Skin of body (tissue), 2 donors: ENCODE results near the gene KCNMB1. TPM values are rescaled to one million over a fixed set of nuclear protein-coding genes. Genes with fewer than 3 reads are reported as not detected.

ENCODE experiments used
- DNase-seq: peaks from one replicate; lab custom pipeline; 2025; lab: John Stamatoyannopoulos, UW
- total RNA-seq: library from RNA; depleted of rRNA; stranded (reverse); fragments of >200 nt; gene quantifications from one replicate; pipeline ENCODE4 v1.2.3, GENCODE V29; 2014

KCNMB1 gene
- total RNA-seq, 1 donor from 2014 or later: 0.20 TPM

DNA sequence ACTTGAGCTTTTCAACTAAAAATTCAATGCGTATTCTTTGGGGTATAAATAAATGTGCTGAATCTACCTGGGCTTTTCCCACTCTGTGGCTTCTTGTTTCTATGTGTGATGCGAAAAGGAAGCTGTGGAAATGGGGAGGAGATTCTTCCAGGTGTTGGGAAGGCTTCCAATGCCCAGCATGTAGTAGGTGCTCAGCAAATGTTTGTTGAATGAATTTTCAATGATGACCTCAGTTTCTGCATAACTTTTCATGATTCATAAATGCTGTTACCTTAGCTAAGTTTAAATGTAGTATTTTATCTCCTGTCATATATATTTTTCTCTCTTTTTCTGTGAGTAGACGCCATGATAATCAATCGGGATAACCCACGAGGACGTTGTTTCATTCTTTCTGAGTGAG lies 25.6 kb upstream of the KCNMB1 start:
- DNase-seq: no peak

GRCh38 chr5:170413897-170414296 lies 24.7 kb upstream of the KCNMB1 start:
- DNase-seq: no peak

- DNase-seq: no peak
These were observed 21.9 kb upstream of the KCNMB1 start for GRCh38 chr5:170411100-170411499.

DNA sequence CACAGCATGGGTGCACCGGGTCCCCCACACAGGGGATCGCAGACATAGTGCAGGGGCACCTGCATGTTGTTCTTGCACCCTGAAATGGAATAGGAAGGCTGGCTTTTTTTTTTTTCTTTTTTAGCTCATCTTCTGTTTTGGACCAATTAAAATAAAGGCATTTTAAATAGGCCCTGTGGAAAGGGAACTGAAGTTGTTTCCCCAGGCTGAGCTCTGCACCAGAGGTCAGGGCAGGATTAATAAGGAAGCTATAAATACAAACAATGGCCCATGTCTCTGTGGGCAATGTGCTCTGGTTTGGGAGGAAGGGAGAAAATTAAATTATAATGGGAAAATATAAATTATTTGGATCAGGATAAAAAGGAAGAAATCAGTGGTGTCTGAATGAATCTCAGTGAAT lies 21.2 kb upstream of the KCNMB1 start:
- DNase-seq: no peak

DNA sequence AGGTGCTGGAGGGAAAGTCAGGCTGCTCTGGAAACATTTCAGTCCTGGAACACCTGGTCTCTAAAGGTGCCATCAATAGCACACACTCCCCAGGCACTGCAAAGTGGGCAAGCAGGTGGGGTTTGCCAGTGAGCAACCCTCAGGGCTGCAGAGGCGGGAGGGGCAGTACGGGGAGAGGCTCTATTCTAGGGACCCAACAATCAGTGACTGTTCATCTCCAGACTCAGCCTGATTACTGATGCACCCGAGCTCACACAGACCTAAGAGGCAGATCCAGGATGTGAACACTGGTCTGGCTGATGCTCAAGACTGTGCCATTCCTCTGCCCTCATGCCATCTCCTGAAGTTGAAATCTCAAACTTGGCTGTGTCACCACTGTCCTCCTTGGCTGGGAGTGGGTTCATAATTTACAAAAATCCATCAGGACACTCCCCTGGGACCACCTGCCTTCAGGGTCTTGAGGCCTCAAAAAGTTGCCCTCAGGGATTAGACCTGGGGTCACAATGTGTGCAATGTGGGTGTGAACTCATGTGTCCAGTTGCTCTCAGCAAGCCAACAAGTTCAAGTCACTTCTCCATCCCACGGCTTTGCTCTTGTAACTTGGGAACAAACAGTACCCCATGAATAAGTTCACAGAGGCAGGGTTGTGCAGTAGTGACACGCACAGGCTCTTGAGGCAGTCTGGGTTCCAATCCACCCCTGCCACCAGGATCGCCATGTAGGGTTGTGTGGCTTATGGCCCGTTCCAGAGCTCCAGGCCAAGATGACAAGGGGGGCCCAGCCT lies 19.9 kb upstream of the KCNMB1 start:
- DNase-seq: no peak

DNA sequence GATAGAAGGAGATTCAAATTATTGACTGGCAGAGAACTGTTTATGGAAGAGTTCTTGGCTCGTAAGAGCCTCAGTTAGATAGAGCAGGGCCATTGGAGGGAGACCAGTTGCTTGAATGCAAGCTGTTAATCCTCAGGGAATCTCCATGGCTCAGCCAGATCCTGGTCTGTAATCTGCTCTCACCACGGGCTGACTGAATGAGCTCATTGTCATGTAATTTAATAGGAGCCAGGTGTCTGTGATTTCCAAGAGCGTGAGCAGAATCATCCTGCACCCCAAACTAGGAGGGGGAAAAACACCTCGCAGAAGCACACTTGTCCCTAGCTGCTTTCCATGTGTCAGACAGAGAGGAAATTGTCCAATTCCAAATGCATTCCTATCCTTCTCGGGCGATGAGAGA lies 19.1 kb upstream of the KCNMB1 start:
- DNase-seq: peak; percentile 21

GRCh38 chr5:170407062-170407461 lies 17.9 kb upstream of the KCNMB1 start:
- no peak for DNase-seq

- DNase-seq: no peak
These were observed 16.6 kb upstream of the KCNMB1 start for GRCh38 chr5:170405817-170406216.

DNA sequence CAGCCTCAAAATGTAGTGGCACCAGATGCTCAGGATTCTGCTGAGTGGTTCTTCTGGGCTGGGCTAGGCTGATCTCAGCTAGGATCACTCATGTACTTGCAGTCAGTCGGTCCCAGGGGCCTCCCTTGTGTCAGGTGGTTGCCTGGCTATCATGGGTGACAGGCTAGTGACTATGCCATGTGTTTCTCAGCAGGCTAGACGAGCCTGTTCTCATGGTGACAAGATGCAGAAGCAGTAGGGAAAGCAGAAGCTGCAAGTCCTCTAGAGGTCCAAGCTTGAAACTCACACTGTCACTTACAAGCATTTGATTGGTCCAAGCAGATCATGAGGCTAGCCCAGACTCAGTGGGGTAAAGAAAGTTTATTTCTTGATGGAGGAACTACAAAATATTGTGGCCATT lies 15.2 kb upstream of the KCNMB1 start:
- DNase-seq: no peak

GRCh38 chr5:170403675-170404074 lies 14.5 kb upstream of the KCNMB1 start:
- no peak for DNase-seq

DNA sequence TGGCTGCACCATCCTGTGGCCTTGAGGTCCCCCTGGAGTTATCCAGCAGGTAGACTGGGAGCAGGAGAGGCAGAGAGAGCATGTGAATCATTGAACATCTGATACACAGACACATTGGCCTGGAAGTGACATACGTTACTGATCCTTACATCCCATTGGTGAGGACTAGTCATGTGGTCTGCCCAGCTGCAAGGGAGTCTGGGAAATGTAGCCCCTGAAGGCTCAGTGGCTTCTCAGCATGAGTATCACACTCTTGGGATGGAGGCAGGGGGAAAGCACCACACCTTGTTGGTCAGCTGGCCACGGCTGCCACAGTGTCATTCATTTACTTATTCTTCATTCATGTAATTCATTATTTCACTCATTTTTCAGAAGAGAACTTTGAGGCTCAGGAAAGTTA lies 13.3 kb upstream of the KCNMB1 start:
- no peak for DNase-seq

DNA sequence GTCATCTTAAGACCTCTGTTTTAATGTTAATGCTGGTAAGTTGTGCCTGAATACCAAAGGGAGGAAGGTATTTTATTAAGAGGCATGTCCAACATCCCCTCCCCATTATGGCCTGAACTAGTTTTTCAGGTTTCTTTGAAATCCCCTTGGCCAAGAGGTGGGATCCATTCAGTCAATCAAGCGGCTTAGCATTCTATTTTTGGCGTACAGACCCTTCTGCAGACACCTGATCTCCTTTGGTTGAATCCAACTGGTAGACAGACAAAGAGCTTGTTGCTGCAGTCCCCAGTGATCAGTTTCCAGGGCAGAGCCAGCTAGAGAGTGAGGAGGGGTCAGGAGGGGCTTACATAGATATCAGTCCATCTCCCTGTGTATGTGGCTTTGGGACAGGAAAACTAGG lies 7.9 kb upstream of the KCNMB1 start:
- DNase-seq: no peak

- no peak for DNase-seq
These were observed 4.8 kb upstream of the KCNMB1 start for GRCh38 chr5:170393958-170394357.

- DNase-seq: no peak
These were observed 4.1 kb upstream of the KCNMB1 start for GRCh38 chr5:170393235-170393634.

DNA sequence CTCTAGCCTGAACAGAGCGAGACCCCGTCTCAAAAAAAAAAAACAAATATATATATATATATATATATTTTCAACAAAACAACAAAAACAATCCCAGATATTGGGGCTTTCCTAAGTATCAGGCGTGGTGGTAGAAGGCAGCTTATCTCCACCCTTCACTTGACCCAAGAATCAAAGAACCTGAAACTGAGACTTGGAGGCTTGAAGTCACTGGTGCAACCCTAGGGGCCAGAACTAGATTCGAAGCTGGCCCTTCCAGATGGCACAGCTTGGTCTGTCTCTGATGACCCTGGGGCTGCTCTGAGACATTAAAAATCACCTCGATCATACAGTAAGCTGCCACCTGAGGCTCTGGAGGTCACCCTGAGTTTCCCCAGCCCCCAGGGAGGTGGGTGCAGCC lies 1.3 kb upstream of the KCNMB1 start:
- DNase-seq: no peak

DNA sequence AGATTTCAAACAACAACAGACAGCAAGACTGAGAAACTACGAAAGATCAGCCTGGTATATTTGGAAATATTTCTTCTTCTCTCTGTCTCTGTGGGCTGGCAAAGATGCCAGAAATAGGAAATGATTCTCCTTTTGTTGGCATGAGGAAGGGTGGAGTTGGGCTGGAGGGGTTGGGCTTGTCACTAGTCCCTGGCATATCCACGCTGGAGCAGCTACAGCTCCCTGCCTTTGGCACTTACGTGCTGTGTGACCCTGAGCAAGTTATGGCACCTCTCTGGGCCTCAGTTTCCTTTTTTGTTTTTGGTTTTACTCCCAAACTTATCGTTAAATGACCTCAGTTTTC lies 354 bp upstream of the KCNMB1 start:
- DNase-seq: no peak

DNA sequence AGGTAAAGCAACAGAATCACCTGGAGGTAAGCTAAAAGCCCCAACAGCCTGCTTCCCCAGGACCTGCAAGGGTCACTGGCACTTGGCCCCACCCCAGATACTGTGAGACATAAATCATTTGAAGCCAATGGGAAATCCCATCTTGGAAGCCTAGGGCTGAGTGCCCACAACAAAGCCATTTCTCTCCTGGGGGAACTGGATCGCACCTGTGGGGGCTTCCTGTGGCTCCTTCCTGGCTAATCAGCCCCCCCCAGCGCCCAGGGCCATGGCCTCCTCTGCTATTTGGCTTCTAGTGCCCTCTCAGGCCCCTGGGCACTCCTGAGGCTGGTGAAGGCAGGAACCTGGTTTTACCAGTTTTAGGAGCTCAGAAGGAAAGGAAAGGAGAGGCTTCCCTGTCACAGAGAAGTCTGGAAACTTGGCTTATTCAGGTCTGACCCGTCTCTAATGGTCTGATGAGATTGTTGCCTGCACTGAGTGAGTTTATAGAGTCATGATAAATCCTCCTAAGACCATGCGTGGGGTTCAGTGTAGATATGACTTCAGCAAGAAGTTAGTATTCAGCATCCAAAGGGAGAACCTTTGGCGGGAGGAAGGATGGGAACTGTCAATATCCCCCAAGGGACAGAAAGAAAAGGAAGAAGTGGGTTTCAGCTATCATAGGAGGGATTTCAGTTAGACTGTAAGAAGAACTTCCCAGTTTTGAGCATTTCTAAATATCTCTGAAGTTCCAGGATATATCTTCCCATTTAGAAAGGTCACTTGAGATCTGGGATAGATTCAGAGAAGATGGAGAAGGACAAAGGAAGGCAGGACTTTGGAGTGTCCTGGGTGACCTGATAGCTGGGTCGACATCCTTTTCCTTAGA lies 1.2 kb downstream of the KCNMB1 start:
- DNase-seq: no peak

GRCh38 chr5:170386743-170387395 lies 2.3 kb downstream of the KCNMB1 start:
- no peak for DNase-seq

- DNase-seq: no peak
These were observed 5.9 kb downstream of the KCNMB1 start for GRCh38 chr5:170383227-170383626.

- DNase-seq: no peak
These were observed 6.4 kb downstream of the KCNMB1 start for GRCh38 chr5:170382790-170383189.

- DNase-seq: no peak
These were observed 8.7 kb downstream of the KCNMB1 start for GRCh38 chr5:170380361-170380951.

DNA sequence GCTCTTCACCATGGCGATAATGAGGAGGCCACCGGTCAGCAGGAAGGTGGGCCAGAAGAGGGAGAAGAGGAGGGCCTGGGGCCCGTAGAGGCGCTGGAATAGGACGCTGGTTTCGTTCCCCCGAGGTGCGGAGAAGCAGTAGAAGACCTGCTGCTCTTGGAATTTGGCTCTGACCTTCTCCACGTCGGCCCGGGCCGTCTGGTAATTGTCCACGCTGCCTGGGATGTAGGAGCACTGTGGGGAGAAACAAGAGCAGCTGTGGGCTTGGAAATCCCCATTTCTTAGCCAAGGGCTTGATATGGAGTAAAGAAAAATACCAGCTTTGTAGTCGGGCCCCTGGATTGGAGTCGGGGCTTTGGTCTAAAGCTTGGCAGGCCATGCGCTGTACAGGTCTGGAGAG lies 10.4 kb downstream of the KCNMB1 start:
- no peak for DNase-seq
